Bronchial epithelial cell (primary cell): ENCODE measurements around the gene FBXL7. TPM values are rescaled to one million over a fixed set of nuclear protein-coding genes. Genes with fewer than 3 reads are reported as not detected.

Source experiments
- DNase-seq: peaks from one replicate; pipeline ENCODE4 v3.0.0-alpha.2; 2010; ENCODE audit warnings: low read depth
- FAIRE-seq: peaks from 2 replicates; lab custom pipeline; 2011; peaks lifted over from hg19 to GRCh38; lab: Jason Lieb, UNC
- H3K27me3 ChIP-seq: 2 replicates; pipeline ENCODE4 v1.5.1; 2011; ENCODE audit warnings: low read length; ENCODE audit not compliant: control insufficient read depth, insufficient read depth
- H3K36me3 ChIP-seq: 2 replicates; pipeline ENCODE4 v1.5.1; 2011; ENCODE audit warnings: low read length; ENCODE audit not compliant: control insufficient read depth, insufficient read depth
- H3K4me3 ChIP-seq: 2 replicates; pipeline ENCODE4 v1.5.1; 2011; ENCODE audit warnings: mild to moderate bottlenecking, low read depth, low read length, control low read depth
- CTCF ChIP-seq: IDR thresholded peaks from 2 replicates; pipeline ENCODE4 v1.5.1; 2011; ENCODE audit warnings: mild to moderate bottlenecking, moderate library complexity, low read length, control low read depth, inconsistent platforms; ENCODE audit not compliant: insufficient read depth, severe bottlenecking
- total RNA-seq: library from RNA; depleted of rRNA; stranded (reverse); fragments of >200 nt; gene quantifications from 2 replicates; pipeline ENCODE4 v1.2.1, GENCODE V29; 2014

Gene FBXL7
- total RNA-seq, 1 donor from 2014 or later, result 0.26 TPM

GRCh38 chr5:15513911-15514310 is 13.9 kb downstream of the FBXL7 start:
- no peak for DNase-seq
- no peak overlapping the region for H3K4me3 ChIP-seq
- no peaks in the 10 kb centered on the region for H3K27me3 ChIP-seq
- H3K36me3 ChIP-seq, result no peaks in the 10 kb centered on the region
- no peak for TF ChIP-seq CTCF
- FAIRE-seq, result no peak

- FAIRE-seq (no peak), DNase-seq (no peak)
- Histone ChIP-seq H3K27me3 (no peaks in the 10 kb centered on the region), H3K36me3 (no peaks in the 10 kb centered on the region), H3K4me3 (no peak overlapping the region)
- TF ChIP-seq CTCF, result no peak
These were observed 15.2 kb downstream of the FBXL7 start for GRCh38 chr5:15515229-15515628.

- FAIRE-seq (no peak), DNase-seq (no peak)
- no peak overlapping the region for H3K4me3 ChIP-seq
- H3K27me3 ChIP-seq, result no peaks in the 10 kb centered on the region
- TF ChIP-seq CTCF, result no peak
- H3K36me3 ChIP-seq, result no peaks in the 10 kb centered on the region
These were observed 16.5 kb downstream of the FBXL7 start for GRCh38 chr5:15516486-15516885.

- DNase-seq (no peak), FAIRE-seq (no peak)
- Histone ChIP-seq H3K4me3 (no peak overlapping the region), H3K36me3 (no peaks in the 10 kb centered on the region), H3K27me3 (no peaks in the 10 kb centered on the region)
- no peak for TF ChIP-seq CTCF
These were observed 18.8 kb downstream of the FBXL7 start for GRCh38 chr5:15518786-15519185.

- FAIRE-seq (no peak), DNase-seq (no peak)
- H3K36me3 ChIP-seq, result no peaks in the 10 kb centered on the region
- no peak for TF ChIP-seq CTCF
- no peaks in the 10 kb centered on the region for H3K27me3 ChIP-seq
- H3K4me3 ChIP-seq, result no peak overlapping the region
These were observed 20.9 kb downstream of the FBXL7 start for GRCh38 chr5:15520856-15521255.
